Measurements from ENCODE around the gene SCG5.

SCG5 gene

GRCh38 chr15:32657941-32658340 is 16.4 kb downstream of the SCG5 start:
- H2AFZ ChIP-seq (ENCODE audit: low read depth), result peak overlapping the region; percentile 48
- H3K4me1 ChIP-seq (ENCODE audit: low read depth, poor library complexity, severe bottlenecking), result peaks cover 22% of the 10 kb centered on the region
- H3K79me2 ChIP-seq (ENCODE audit: insufficient read depth, low read depth), result no peaks in the 10 kb centered on the region
- no peaks in the 10 kb centered on the region for H3K36me3 ChIP-seq (ENCODE audit: insufficient read depth)
- no peak; the same call in 1 of the 2 replicates for TF ChIP-seq CTCF (conservative IDR thresholded peaks at IDR 0.05; ENCODE audit: low read depth, low read length)
- peak overlapping the region; percentile 92 for H3K4me2 ChIP-seq
- H3K27ac ChIP-seq, result peak overlapping the region; percentile 62; the same call in 1 of the 2 replicates
- no peaks in the 10 kb centered on the region for H4K20me1 ChIP-seq (ENCODE audit: insufficient read depth)
- H3K27me3 ChIP-seq (ENCODE audit: insufficient read depth, low read depth), result no peaks in the 10 kb centered on the region
- no peak overlapping the region for H3K4me3 ChIP-seq (IDR thresholded peaks at IDR 0.05; ENCODE audit: insufficient read depth, low read depth, low read length)
- H3K9ac ChIP-seq, result no peak overlapping the region

GRCh38 chr15:32659340-32660155 is 18.0 kb downstream of the SCG5 start:
- H3K9ac ChIP-seq, result no peak overlapping the region
- H2AFZ ChIP-seq (ENCODE audit: low read depth), result no peak overlapping the region
- peaks cover 22% of the 10 kb centered on the region for H3K4me1 ChIP-seq (ENCODE audit: low read depth, poor library complexity, severe bottlenecking)
- no peak overlapping the region for H3K4me3 ChIP-seq (IDR thresholded peaks at IDR 0.05; ENCODE audit: insufficient read depth, low read depth, low read length)
- H3K27me3 ChIP-seq (ENCODE audit: insufficient read depth, low read depth), result no peaks in the 10 kb centered on the region
- H3K27ac ChIP-seq, result no peak overlapping the region
- TF ChIP-seq CTCF (conservative IDR thresholded peaks at IDR 0.05; ENCODE audit: low read depth, low read length), result no peak
- H3K79me2 ChIP-seq (ENCODE audit: insufficient read depth, low read depth), result no peaks in the 10 kb centered on the region
- no peaks in the 10 kb centered on the region for H3K36me3 ChIP-seq (ENCODE audit: insufficient read depth)
- no peaks in the 10 kb centered on the region for H4K20me1 ChIP-seq (ENCODE audit: insufficient read depth)
- no peak overlapping the region for H3K4me2 ChIP-seq

GRCh38 chr15:32663671-32664070 is 22.2 kb downstream of the SCG5 start:
- H3K4me1 ChIP-seq (ENCODE audit: low read depth, poor library complexity, severe bottlenecking), result peaks cover 5% of the 10 kb centered on the region
- no peak for TF ChIP-seq CTCF (conservative IDR thresholded peaks at IDR 0.05; ENCODE audit: low read depth, low read length)
- no peak overlapping the region for H3K9ac ChIP-seq
- H3K36me3 ChIP-seq (ENCODE audit: insufficient read depth), result no peaks in the 10 kb centered on the region
- no peak overlapping the region for H2AFZ ChIP-seq (ENCODE audit: low read depth)
- no peaks in the 10 kb centered on the region for H3K79me2 ChIP-seq (ENCODE audit: insufficient read depth, low read depth)
- H3K4me2 ChIP-seq, result no peak overlapping the region
- no peak overlapping the region for H3K27ac ChIP-seq
- H4K20me1 ChIP-seq (ENCODE audit: insufficient read depth), result no peaks in the 10 kb centered on the region
- no peak overlapping the region for H3K4me3 ChIP-seq (IDR thresholded peaks at IDR 0.05; ENCODE audit: insufficient read depth, low read depth, low read length)
- no peaks in the 10 kb centered on the region for H3K27me3 ChIP-seq (ENCODE audit: insufficient read depth, low read depth)

- no peak overlapping the region for H2AFZ ChIP-seq (ENCODE audit: low read depth)
- no peaks in the 10 kb centered on the region for H4K20me1 ChIP-seq (ENCODE audit: insufficient read depth)
- no peak overlapping the region for H3K4me2 ChIP-seq
- no peaks in the 10 kb centered on the region for H3K36me3 ChIP-seq (ENCODE audit: insufficient read depth)
- H3K4me3 ChIP-seq (IDR thresholded peaks at IDR 0.05; ENCODE audit: insufficient read depth, low read depth, low read length), result no peak overlapping the region
- no peaks in the 10 kb centered on the region for H3K79me2 ChIP-seq (ENCODE audit: insufficient read depth, low read depth)
- no peaks in the 10 kb centered on the region for H3K27me3 ChIP-seq (ENCODE audit: insufficient read depth, low read depth)
- H3K4me1 ChIP-seq (ENCODE audit: low read depth, poor library complexity, severe bottlenecking), result peaks cover 5% of the 10 kb centered on the region
- TF ChIP-seq CTCF (conservative IDR thresholded peaks at IDR 0.05; ENCODE audit: low read depth, low read length), result no peak
- H3K27ac ChIP-seq, result no peak overlapping the region
- no peak overlapping the region for H3K9ac ChIP-seq
These were observed 23.3 kb downstream of the SCG5 start for GRCh38 chr15:32664796-32665195.
